Endometrial microvascular endothelial cells (primary cell): ENCODE measurements around the gene CENPM. TPM values are rescaled to one million over a fixed set of nuclear protein-coding genes. Genes with fewer than 3 reads are reported as not detected.

Source experiments
- in situ Hi-C: cut with HindIII; loops from 2 replicates; pipeline ENCODE4 v1.10.0; 2017; ENCODE audit warnings: low sequenced_read_pairs, low pct_unique_long_range_greater_than_20kb; ENCODE audit errors: inconsistent ontology term
- total RNA-seq: library from RNA; depleted of rRNA; stranded (reverse); fragments of >200 nt; gene quantifications from one replicate; pipeline ENCODE4 v1.2.3, GENCODE V29; 2015; ENCODE audit errors: inconsistent ontology term

The CENPM gene
- total RNA-seq, 1 donor from 2014 or later, result 42.8 TPM

DNA sequence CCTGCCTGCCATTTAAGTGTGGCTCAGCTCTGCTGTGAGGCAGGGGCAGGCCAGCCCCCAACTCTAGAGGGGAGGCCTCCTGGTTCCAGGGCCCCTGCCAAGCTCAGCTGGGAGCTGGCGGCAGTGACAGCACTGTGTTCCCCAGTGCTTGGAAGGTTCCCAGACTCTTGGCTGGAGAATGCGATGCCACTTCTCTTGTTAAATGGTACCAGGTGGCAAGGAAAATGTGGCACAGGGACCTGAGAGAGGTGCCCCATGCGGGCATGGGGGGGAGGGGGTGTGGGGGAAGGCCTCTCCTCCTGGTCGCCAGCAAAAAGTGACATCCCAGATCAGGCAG, 12.0 kb downstream of the CENPM start:
- in situ Hi-C loops, result no loop called here

DNA sequence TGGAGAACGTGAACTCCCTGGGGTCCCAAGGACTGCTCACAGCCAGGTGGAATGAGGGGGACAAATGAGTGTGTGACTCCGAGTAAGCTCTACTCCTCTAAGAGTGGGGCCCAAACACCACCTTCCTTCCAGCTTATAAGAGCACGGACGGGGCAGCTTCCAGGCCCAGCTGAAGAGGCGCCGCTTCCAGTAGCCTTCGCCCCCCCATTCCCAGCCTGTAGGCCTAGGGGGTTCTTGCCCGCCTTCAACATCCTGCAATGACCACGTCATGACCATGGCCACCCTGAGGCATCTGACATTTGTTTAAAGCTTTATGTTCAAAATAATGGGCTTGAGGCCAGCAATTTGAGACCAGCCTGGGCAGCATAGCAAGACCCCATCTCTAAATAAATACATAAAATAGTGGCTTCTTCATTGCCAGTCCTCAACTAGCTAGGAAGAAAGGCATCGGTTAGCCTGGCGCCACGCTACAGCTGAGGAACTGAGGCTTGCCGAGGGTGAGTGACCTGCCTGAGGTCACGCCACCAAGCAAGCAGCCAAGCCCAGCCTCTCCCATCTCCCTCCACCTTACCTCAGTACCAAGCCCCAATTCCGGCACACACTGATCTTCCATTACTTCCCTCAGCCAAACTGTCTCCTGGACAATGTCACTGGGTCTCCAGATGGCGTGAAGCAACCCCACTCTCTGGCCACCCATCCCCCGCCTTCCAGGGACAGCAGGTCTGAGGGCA, 12.5 kb downstream of the CENPM start:
- in situ Hi-C loops, result no loop called here

DNA sequence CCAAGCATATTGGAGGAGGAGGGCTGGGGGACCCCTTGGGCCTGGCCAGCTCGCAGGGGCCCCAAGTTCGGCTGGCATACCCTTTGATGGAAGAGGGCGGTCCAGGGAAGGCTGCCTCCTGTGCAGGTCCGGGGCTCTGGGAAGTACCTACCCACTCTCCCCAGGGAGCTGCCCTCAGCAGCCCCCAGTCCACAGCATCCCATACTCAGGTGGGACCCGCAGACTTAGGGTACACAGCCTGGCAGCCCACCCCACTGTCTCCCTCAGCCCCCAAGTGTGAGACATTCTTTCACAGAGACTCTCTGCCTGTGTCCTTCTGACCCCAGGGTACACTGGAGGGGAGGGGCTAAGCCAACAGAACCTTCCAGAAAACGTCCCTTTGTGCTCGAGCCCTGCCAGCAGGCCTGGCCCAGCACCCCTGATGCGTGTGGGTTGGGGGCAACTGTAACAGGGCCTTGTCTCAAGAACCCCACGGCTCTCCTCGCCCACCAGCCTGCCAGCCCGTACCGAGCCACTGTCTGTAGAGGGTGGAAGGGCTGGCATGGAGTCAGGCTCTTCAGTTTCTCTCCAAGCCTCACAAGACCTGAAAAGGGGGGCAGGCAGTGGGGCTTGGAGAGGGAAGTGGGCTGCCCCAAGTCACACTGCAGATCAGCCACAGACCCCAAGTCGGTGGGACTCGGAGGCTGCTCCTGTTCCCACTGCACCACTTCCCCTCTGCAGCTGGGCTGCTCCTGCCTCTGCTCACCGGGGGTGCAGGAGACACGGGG, 13.4 kb downstream of the CENPM start:
- in situ Hi-C loops, result no loop called here

DNA sequence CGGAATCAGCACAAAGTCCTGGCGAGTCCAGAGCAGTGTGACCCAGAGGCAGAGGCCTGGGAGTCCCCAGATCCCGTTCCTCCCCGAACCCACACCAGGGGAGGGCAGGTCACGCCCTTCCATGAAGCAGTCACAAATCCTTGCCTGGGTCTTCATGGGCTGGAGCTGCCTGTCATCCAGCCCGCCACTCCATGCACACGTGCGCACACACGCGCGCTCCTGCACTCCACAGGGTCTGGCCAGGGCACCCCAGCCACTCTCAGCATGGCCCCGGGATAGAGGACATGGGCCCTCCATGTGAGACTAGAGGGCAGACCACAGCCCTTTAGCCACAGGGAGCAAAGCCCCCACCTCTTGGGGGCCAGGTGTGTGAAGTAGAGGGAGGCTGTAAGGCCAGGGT, 14.6 kb downstream of the CENPM start:
- in situ Hi-C loops, result no loop called here

DNA sequence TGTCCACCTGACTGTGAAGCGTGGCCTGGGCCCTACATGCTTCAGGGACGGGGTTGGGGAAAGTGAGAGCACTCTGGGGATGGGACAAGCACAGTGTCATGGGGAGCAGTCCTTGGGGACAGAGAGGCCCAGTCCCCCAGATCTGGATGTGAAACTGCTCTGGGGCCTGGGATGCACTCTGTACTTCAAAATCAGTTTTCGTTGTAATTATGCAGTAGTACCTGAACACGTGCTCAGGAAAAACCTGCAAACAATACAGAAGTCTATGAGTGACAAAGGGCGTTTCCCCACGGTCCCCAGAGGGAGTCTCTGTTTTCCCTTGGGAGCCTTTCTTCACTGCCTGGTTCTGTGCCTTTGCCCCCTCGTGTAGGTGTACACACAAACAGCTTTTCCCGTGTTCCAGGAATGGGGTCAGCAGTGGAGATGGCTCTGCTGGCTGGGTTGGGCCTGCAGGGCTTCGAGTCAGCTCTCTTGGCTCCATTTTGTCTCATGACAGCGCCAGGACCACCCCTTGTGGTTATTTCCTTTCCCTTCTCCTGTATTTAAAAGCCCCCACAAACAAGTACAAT, 15.2 kb downstream of the CENPM start:
- in situ Hi-C loops, result no loop called here

DNA sequence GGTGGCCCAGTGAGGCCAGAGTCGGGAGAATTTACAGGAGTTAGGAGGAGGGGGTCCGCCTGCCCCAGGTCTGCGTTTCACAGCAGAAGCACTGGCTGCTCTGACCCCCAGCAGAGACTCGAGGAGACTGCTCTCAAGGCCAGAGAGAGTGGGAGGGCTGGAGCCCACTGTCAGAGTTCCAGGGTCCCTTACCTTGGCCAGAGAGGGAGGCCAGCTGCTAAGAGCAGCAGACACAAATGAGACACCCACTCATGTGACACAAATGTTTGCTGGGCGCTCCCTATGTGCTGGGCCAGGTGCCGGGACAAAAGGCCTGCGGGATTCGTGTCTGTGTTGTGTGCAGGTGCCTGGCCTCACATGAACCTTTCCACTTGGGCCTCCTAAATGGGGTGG, 17.5 kb downstream of the CENPM start:
- in situ Hi-C loops, result no loop called here

DNA sequence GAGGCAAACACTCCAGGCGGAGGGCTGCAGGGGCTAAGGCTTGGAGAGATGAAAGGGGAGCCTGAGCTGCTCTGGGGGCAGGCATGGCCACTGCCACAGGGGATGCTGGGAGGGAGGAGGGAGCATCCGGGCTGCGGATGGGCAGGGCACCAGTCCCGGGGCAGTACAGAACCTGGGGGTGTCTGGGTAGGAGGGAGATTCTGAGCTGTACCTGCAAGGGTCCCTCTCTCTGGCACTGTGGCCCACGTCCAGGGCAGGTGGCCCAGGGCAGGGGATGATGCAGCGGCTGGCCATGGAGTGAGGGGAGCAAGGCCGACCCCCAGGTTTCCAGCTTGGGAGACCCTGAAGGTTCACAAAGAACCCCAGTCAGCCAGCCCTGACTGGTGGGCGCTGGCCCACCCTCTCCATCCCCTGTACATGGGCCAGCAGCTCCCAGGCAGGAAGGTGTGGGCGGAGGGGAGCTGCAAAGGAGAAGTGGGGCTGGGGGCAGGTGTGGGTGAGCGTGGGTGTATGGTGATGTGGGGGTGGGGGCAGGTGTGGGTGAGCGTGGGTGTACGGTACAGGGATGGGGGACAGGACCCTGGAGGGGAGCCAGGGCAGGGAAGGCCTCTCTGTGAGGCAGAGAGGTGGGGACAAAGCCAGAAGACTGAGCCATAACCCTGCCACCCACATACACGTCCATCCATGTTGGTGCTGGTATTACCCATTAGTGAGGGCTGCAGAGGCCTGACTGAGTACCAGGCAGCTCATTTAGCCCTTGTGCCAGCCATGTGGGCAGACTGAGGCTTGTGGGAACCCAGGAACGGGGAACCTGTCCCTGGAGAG, 18.1 kb downstream of the CENPM start:
- in situ Hi-C loops, result no loop called here

DNA sequence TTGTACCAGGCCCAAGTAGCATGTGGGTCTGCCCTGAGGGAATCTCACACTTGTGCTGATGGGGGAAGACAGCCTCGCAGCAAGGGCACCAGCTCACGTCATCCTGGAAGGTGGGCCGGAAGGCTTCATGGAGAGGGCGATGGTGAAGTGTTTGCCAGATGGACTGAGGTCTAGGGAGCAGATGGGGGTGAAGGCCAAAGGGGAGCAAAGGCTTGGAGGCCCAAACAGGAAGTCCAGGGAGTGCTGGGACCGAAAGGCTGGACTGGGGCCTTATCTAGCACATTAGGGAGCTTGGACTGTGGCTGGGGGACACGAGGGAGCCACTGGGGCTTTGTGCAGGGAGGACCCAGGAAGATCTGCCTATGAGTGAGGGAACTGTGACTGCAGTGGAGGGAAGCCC, 19.1 kb downstream of the CENPM start:
- in situ Hi-C loops, result no loop called here

DNA sequence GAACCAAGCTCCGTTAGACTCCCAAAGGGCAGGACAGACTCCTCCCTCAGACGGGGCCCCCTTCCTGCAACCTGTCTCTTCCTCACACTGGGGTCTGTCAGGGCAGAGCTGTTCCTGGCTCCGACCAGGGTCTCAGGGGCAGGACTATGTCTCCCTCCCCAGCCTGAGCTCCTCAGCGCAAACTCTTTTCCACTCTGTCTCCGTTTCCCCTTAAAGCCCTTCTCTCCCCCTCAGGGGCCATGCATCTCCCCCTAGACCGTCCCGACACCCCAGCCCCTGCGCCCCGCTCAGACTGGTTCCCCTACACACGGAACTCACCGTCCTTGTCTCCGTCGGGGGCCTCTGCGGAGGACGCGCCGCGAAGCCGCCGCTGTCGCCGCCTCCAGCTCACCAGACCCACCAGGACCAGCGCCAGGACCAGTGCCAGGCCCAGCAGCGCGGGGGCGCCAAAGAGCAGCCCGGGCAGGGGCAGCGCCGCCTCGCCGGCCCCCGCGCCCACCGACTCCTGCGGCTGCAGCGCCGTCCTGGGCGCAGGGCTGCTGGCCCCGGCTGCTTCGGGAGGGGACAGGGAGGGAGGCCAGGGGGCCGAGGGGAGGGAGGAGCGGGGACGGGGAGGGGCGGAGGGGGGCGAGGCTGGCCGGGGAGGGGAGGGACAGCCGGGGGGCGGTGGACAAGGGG, 21.0 kb downstream of the CENPM start:
- in situ Hi-C loops, result no loop called here

DNA sequence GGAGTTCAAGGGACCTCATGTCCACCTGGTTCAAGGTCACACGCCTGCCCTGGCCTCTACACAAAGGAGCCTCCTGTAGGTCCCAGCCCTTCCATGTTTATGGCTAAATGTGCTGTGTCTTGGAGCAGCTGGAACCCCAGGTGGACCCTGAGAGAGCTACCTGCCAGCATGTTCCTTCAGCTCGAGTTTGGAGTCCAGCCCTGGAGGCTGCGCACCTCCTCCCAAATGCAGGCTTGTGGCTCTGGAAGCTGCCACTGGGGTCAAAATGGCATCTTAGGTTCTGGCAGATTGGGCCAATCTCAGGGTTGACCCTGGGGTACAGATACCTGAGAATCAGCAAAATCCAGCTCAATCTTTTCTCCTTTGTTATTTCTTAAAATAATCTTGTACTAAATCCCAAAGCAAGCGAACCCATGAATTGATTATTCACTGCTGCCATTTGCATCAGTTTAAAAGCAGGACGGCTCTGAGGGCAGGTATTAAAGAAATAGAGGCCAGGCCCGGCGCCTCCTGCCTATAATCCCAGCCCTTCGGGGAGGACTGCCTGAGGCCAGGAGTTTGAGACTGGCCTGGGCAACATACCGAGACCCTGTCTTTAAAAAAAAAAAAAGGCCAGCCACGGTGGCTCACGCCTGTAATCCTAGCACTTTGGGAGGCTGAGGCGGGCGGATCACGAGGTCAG, 23.2 kb downstream of the CENPM start:
- in situ Hi-C loops, result no loop called here

DNA sequence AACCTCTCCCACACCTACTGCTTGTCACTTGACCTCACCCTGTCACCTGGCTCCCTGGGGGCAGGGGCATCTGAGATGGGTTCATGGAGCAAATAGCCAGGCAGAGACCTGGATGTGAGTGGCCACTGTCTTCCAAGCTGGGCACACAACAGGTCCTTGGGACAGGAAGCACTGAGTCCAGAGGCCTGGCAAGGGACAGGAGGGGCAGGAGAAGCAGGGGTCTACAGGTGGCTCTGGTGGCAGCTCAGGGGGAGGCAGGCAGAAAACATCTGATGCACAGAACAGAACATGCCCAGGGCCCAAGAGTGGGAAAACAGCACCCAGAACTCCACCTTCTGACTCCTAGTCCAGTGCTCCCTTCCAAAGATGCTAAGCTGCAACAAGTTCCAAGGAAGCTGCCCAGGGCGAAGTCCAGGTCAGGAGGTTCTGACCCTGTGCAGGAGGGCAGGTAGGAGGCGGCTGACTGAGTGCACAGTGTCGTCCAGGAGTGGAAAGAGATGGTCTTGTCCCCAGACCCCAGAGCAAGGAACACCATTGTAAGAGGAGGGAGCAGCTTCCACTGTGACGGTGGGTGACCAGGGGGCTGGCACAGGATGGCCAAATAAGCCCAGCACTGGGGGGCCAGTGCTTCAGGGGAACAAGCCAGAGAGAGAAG, 23.9 kb downstream of the CENPM start:
- in situ Hi-C loops, result no loop called here

DNA sequence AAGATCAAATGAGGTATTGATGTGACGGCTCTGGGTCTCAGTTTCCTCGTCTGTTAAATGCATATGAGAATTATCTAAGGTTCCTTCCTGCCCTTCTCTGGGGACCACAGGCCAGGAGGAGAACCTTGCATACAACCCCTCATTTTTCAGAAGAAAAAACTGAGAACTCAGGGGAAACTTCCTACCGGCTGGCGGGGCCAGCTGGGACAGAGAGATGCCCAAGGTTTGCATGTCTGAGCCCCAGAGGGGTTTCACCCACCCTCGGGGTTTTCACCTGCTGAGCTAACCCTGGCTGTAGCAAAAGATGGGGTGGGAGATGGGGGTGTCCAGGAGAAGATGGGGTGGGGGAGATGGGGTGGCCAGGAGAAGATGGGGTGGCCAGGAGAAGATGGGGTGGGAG, 24.6 kb downstream of the CENPM start:
- in situ Hi-C loops, result no loop called here

DNA sequence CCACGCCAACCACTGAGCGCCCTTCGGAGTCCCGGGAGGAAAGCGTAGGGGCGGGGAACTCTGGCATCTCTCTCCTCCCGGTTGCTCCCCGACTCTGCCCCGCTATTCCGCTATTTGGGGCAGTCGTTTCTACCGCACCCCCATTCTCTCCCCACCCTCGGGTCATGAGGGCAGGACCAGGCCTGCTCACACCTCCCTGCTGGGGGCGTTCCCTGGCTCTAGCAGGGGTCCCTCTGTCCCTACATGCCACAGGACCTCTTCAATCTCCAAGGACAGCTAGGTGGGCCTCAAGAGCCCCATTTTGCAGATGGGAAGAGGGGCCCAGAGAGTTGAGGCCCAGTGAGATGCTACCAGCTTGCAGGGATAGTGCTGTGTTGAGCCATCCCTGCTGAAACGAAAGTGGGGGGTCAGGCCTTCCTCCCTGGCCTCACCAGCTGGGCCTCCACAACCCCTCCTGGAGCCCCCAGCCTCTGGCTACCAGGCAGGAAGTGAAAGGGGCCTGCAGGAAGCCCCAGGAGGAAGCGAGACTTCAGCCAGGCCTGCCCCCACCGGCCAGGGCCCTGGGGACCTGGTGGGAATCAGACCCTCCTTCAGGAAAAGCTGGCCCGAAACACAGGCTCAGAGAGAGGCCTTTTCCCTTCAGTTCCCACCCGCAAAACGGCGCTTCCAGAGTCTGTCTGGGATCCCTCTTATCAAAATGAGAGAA, 26.5 kb downstream of the CENPM start:
- in situ Hi-C loops, result no loop called here

DNA sequence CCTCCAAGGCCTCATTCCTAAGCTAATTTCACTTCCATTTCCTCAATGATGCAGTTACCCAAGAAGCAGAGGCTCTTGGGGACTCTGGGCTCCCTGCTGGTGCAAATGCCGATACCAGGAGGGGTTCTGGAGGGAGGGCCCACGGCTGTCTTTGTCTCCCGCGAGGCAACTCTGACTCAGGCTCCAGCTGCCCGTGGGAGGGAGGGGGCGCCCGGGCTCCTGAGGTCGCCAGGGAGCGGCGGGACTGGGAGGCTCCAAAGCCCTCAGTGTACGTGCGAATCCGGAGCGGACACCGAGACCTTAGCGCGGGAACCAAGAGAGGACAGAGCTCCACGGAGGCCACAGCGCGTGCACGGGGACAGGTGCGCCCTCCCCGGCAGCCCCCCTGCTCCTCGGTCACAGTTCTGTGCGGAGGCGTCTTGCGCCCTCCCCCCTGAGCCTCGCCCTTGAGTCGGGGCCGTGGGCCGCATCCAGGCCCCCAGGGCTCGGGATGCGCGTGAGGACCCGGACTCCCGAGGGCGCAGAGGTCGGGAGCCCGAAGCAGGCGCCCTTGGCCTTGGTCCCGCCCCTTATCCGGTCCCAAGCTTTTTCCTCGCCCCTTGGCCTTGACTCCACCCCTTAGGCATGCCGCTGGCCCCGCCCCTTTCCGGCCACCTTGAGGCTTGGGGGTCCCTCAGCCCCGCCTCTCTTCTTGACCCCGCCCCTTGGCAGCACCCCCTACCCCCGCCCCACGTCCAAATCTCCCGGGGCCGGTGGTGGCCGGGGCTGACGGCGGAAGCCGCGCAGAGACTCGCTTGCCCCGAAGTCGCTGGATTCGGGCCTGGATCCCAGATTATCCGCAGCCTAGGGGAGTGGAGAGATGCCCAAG, 27.4 kb downstream of the CENPM start:
- in situ Hi-C loops, result no loop called here

DNA sequence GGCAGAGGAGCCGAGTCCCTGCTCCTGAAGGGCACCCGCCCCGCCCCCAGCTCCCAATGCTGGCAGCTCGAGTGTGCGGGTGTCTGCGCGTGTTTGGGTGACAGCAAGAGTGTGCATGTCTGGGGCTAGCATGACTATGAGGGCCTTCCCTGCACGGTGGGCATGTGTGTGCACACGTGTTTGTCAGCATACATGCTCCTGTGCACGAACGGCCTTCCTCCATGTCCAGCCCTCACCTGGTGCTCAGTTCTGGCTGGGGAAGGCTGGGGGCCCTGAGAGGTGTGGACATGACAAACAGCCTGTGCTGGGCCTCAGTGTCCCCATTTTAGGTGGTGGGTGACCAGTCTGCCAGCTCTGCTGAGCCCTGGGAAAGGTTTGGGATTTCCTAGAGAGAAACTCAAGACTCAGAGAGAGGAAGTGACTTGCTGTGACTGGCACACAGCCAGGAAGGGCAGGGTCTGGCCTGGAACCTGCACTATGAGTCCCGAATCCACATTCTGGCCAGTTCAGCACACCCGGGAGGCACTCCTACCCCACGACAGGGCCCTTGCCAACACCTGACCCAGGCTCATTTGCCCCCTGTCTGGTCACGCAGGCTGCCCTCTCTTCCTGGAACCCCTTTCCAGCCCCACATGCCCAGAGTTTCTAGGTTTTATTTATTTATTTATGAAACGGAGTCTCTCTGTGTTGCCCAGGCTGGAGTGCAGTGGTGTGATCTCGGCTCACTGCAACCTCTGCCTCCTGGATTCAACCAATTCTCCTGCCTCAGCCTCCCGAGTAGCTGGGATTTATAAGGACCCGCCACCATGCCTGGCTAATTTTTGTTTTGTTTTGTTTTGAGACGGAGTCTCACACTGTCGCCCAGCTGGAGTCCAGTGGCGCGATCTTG, 28.8 kb downstream of the CENPM start:
- in situ Hi-C loops, result no loop called here
